HG02943 (cell line): ENCODE measurements around the gene DENND6B.
"Not testable (repeated sequence)": the region's sequence is repeated elsewhere in the genome, so short reads cannot be mapped to it uniquely, and the experiment has no call there.

Source experiments
- ATAC-seq: cut with Tn5 transposase; IDR thresholded peaks from one replicate; pipeline ENCODE4 v1.9.1; 2021; ENCODE audit warnings: mild to moderate bottlenecking, low read depth, moderate library complexity; ENCODE audit not compliant: unreplicated experiment

The DENND6B gene

GRCh38 chr22:50326956-50327710 is at the start of gene DENND6B:
Gene DENND6B (minus strand): TSS chr22:50327012. CDS start chr22:50326988, 24 bp downstream.
- peak; percentile 57 for ATAC-seq

- no peak for ATAC-seq
Observed at GRCh38 chr22:50376085-50376651, 49.4 kb upstream of the DENND6B start.

GRCh38 chr22:50371101-50371648 is 44.4 kb upstream of the DENND6B start:
- ATAC-seq = no peak

- no peak for ATAC-seq
Observed at GRCh38 chr22:50367778-50368500, 41.1 kb upstream of the DENND6B start.

GRCh38 chr22:50363803-50364194 is 37.0 kb upstream of the DENND6B start:
- ATAC-seq = not testable (repeated sequence)

- ATAC-seq = no peak
Observed at GRCh38 chr22:50363166-50363802, 36.5 kb upstream of the DENND6B start.

- no peak for ATAC-seq
Observed at GRCh38 chr22:50361688-50362087, 34.9 kb upstream of the DENND6B start.

- ATAC-seq = no peak
Observed at GRCh38 chr22:50361222-50361621, 34.4 kb upstream of the DENND6B start.

- no peak for ATAC-seq
Observed at GRCh38 chr22:50360578-50360977, 33.8 kb upstream of the DENND6B start.

- no peak for ATAC-seq
Observed at GRCh38 chr22:50357756-50358155, 30.9 kb upstream of the DENND6B start.

- no peak for ATAC-seq
Observed at GRCh38 chr22:50357222-50357621, 30.4 kb upstream of the DENND6B start.

GRCh38 chr22:50356186-50356585 is 29.4 kb upstream of the DENND6B start:
- ATAC-seq = no peak

- ATAC-seq = no peak
Observed at GRCh38 chr22:50348058-50348457, 21.2 kb upstream of the DENND6B start.

- no peak for ATAC-seq
Observed at GRCh38 chr22:50347157-50347556, 20.3 kb upstream of the DENND6B start.

- ATAC-seq = no peak
Observed at GRCh38 chr22:50346470-50346869, 19.7 kb upstream of the DENND6B start.

- no peak for ATAC-seq
Observed at GRCh38 chr22:50343541-50343935, 16.7 kb upstream of the DENND6B start.

- ATAC-seq = peak; percentile 64
Observed at GRCh38 chr22:50342651-50343540, 16.1 kb upstream of the DENND6B start, which contains the start of gene PPP6R2. Gene PPP6R2 (plus strand): TSS chr22:50343327. CDS start chr22:50393909, 50,582 bp downstream.

- no peak for ATAC-seq
Observed at GRCh38 chr22:50341977-50342650, 15.3 kb upstream of the DENND6B start.
